GM12878 (cell line): ENCODE measurements around the gene NCAPD2. TPM values are rescaled to one million over a fixed set of nuclear protein-coding genes. Genes with fewer than 3 reads are reported as not detected.

Experiments
- BACH1 ChIP-seq: fragments of 450-650 bp; IDR thresholded peaks from 2 replicates; pipeline ENCODE4 v1.6.1; 2017; ENCODE audit warnings: mild to moderate bottlenecking, borderline replicate concordance
- BMI1 ChIP-seq: fragments of 450-650 bp; IDR thresholded peaks from 2 replicates; pipeline ENCODE4 v1.6.1; 2016; ENCODE audit warnings: mild to moderate bottlenecking, moderate library complexity, borderline replicate concordance
- CREB1 ChIP-seq: IDR thresholded peaks from 2 replicates; pipeline ENCODE4 v1.6.1; 2012; ENCODE audit warnings: low read depth, mild to moderate bottlenecking, inconsistent platforms
- HDAC6 ChIP-seq: fragments of 200-600 bp; sonication (generic); IDR thresholded peaks from one replicate; pipeline ENCODE4 v1.8.0; 2017; ENCODE audit warnings: antibody characterized with exemption; ENCODE audit not compliant: unreplicated experiment
- MAX ChIP-seq: IDR thresholded peaks from 2 replicates; pipeline ENCODE4 v1.6.1; 2012; ENCODE audit warnings: low read depth, low read length, improper control_type of control experiment
- MTA2 ChIP-seq: fragments of 450-650 bp; IDR thresholded peaks from 2 replicates; pipeline ENCODE4 v1.6.1; 2016; ENCODE audit warnings: low read depth, mild to moderate bottlenecking, moderate library complexity
- MYB ChIP-seq: fragments of 150-350 bp; IDR thresholded peaks from 2 replicates; pipeline ENCODE4 v1.6.1; 2014; ENCODE audit warnings: mild to moderate bottlenecking, low read depth, low read length, borderline replicate concordance
- NFIC ChIP-seq: IDR thresholded peaks from 2 replicates; pipeline ENCODE4 v1.6.1; 2012; ENCODE audit warnings: low read depth, mild to moderate bottlenecking, inconsistent platforms, low read length, moderate library complexity
- NFYB ChIP-seq: IDR thresholded peaks from 2 replicates; pipeline ENCODE4 v1.6.1; 2011; ENCODE audit warnings: low read depth, mild to moderate bottlenecking, low read length, improper control_type of control experiment, moderate library complexity; ENCODE audit not compliant: insufficient read depth
- NRF1 ChIP-seq: conservative IDR thresholded peaks from 2 replicates; pipeline ENCODE4 v1.6.1; 2011; ENCODE audit warnings: mild to moderate bottlenecking, low read depth, low read length, improper control_type of control experiment
- PAX5 ChIP-seq: IDR thresholded peaks from 2 replicates; pipeline ENCODE4 v1.6.1; 2011; ENCODE audit warnings: low read depth, low read length, borderline replicate concordance
- POLR2A ChIP-seq: IDR thresholded peaks from 2 replicates; pipeline ENCODE4 v1.6.1; 2011; ENCODE audit warnings: low read depth, mild to moderate bottlenecking, low read length
- POLR2AphosphoS2 ChIP-seq: IDR thresholded peaks from 2 replicates; pipeline ENCODE4 v1.6.1; 2011; ENCODE audit warnings: low read depth, mild to moderate bottlenecking, low read length, improper control_type of control experiment, moderate library complexity
- RB1 ChIP-seq: fragments of 450-650 bp; formaldehyde crosslinking; IDR thresholded peaks from 2 replicates; pipeline ENCODE4 v1.6.1; 2017; ENCODE audit warnings: mild to moderate bottlenecking, borderline replicate concordance
- SIN3A ChIP-seq: IDR thresholded peaks from 2 replicates; pipeline ENCODE4 v1.6.1; 2012; ENCODE audit warnings: low read depth, low read length, improper control_type of control experiment
- SUZ12 ChIP-seq: fragments of 200-600 bp; sonication (generic); IDR thresholded peaks from one replicate; pipeline ENCODE4 v1.6.1; 2018; ENCODE audit warnings: antibody characterized with exemption, mild to moderate bottlenecking; ENCODE audit not compliant: unreplicated experiment
- USF2 ChIP-seq: IDR thresholded peaks from 2 replicates; pipeline ENCODE4 v1.6.1; 2011; ENCODE audit warnings: low read depth, low read length, improper control_type of control experiment, borderline replicate concordance
- ZBTB4 ChIP-seq: fragments of 450-650 bp; formaldehyde crosslinking; IDR thresholded peaks from 2 replicates; pipeline ENCODE4 v1.4.0; 2022; ENCODE audit warnings: mild to moderate bottlenecking, moderate library complexity
- ZNF207 ChIP-seq: fragments of 450-650 bp; IDR thresholded peaks from 2 replicates; pipeline ENCODE4 v1.6.1; 2014; ENCODE audit warnings: antibody characterized with exemption, mild to moderate bottlenecking, borderline replicate concordance
- ZNF24 ChIP-seq: fragments of 450-650 bp; IDR thresholded peaks from 2 replicates; pipeline ENCODE4 v1.6.1; 2017; ENCODE audit warnings: antibody characterized with exemption, mild to moderate bottlenecking
- ZNF274 ChIP-seq: IDR thresholded peaks from one replicate; pipeline ENCODE4 v1.8.0; 2011; ENCODE audit not compliant: insufficient read length, insufficient read depth
- polyA plus RNA-seq, 11 experiments: library from polyadenylated mRNA; depleted of rRNA in 4 of 11; unstranded in 6 of 11; stranded (reverse) in 5 of 11; fragments of >200 nt; fragmentation: Nextera tagmentation in 4 of 11; fragmentation: Illumina TruSeq in 1 of 11; extraction: Ambion mirVana in 4 of 11; extraction: Trizol in 1 of 11; gene quantifications; 1 replicate in 1 of 11; 2 replicates in 10 of 11; pipeline versions ENCODE4 v1.2.1 to v1.2.3, GENCODE V29; 2011 to 2016; ENCODE audit warnings: inconsistent platforms in 2 of 11, missing spikeins in 2 of 11, low read depth in 1 of 11
- total RNA-seq, 4 experiments: library from RNA; depleted of rRNA in 3 of 4; stranded (reverse); fragments of >200 nt in 3 of 4; fragmentation: Illumina TruSeq in 1 of 4; extraction: Trizol in 1 of 4; gene quantifications; 2 replicates each; pipeline versions ENCODE4 v1.2.1 to v1.2.3, GENCODE V29; 2013 to 2021
- TF ChIP-seq, protein P1 (sequence below): fragments of 450-650 bp; IDR thresholded peaks from 2 replicates; pipeline ENCODE4 v1.6.1; 2017; ENCODE audit warnings: mild to moderate bottlenecking, low read depth, inconsistent platforms; ENCODE audit not compliant: poor library complexity, severe bottlenecking
- TF ChIP-seq, protein P2 (sequence below): IDR thresholded peaks from 2 replicates; pipeline ENCODE4 v1.6.1; 2012; ENCODE audit warnings: low read depth, low read length, improper control_type of control experiment

NCAPD2 gene
- total and polyA plus RNA-seq, 10 of the 15 experiments (the other 5 are each of a cell fraction or from before 2014, with no cell fraction given): 24.2 to 160 (median 110) TPM

- TF ChIP-seq, protein P1, sequence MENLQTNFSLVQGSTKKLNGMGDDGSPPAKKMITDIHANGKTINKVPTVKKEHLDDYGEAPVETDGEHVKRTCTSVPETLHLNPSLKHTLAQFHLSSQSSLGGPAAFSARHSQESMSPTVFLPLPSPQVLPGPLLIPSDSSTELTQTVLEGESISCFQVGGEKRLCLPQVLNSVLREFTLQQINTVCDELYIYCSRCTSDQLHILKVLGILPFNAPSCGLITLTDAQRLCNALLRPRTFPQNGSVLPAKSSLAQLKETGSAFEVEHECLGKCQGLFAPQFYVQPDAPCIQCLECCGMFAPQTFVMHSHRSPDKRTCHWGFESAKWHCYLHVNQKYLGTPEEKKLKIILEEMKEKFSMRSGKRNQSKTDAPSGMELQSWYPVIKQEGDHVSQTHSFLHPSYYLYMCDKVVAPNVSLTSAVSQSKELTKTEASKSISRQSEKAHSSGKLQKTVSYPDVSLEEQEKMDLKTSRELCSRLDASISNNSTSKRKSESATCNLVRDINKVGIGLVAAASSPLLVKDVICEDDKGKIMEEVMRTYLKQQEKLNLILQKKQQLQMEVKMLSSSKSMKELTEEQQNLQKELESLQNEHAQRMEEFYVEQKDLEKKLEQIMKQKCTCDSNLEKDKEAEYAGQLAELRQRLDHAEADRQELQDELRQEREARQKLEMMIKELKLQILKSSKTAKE: peak; percentile 65
- no peak for TF ChIP-seq NFIC
- TF ChIP-seq SUZ12: no peak
- no peak for TF ChIP-seq ZNF24
- peak; percentile 63 for TF ChIP-seq ZNF207
- TF ChIP-seq USF2: no peak
- peak; percentile 94 for TF ChIP-seq NFYB
- TF ChIP-seq MTA2: no peak
- no peak; the same call in 1 of the 2 replicates for TF ChIP-seq BACH1
- TF ChIP-seq RB1: no peak
- no peak for TF ChIP-seq MYB
- TF ChIP-seq SIN3A: peak; percentile 8; the same call in 1 of the 2 replicates
- TF ChIP-seq CREB1: no peak; the same call in none of the 2 replicates
- no peak for TF ChIP-seq HDAC6
- TF ChIP-seq MAX: no peak
- no peak for TF ChIP-seq NRF1
- peak; percentile 10; the same call in 1 of the 2 replicates for TF ChIP-seq PAX5
- TF ChIP-seq ZBTB4 (CRISPR knock-in tag): no peak
- no peak for TF ChIP-seq ZNF274
- TF ChIP-seq BMI1: no peak
- TF ChIP-seq, protein P2, sequence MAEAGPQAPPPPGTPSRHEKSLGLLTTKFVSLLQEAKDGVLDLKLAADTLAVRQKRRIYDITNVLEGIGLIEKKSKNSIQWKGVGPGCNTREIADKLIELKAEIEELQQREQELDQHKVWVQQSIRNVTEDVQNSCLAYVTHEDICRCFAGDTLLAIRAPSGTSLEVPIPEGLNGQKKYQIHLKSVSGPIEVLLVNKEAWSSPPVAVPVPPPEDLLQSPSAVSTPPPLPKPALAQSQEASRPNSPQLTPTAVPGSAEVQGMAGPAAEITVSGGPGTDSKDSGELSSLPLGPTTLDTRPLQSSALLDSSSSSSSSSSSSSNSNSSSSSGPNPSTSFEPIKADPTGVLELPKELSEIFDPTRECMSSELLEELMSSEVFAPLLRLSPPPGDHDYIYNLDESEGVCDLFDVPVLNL: peak; percentile 95
- no peak; the same call in 1 of the 2 replicates for TF ChIP-seq POLR2AphosphoS2
- peak; percentile 81 for TF ChIP-seq POLR2A
Observed at GRCh38 chr12:6493497-6494257, at the start of gene NCAPD2 (continued).
